ENCODE measurements around the gene PHACTR1. TPM values are rescaled to one million over a fixed set of nuclear protein-coding genes. Genes with fewer than 3 reads are reported as not detected.

The PHACTR1 gene
- total RNA-seq, 1 donor from 2014 or later, result 2.5 TPM

DNA sequence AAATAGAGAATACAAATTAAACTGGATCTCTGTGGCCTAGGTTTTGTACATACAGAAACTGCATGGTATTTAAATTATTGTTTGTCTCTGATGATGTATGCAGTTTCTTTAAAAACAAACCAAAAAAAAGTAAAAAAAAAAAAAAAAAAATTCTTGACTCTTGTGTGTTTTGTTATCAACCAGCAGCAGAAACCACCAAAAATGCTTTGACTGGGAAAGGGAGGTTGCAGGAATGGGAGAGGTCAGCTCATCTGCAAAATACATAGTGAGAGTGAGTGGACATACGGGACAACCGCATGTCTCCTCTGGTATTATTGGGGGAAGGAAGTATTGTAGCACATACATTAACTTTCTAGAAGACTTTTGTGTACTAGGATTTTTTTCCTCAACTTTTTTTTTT, 573.8 kb downstream of the PHACTR1 start:
- no peak for DNase-seq

- DNase-seq, result no peak
Observed at GRCh38 chr6:13292774-13293173, 576.2 kb downstream of the PHACTR1 start.

DNA sequence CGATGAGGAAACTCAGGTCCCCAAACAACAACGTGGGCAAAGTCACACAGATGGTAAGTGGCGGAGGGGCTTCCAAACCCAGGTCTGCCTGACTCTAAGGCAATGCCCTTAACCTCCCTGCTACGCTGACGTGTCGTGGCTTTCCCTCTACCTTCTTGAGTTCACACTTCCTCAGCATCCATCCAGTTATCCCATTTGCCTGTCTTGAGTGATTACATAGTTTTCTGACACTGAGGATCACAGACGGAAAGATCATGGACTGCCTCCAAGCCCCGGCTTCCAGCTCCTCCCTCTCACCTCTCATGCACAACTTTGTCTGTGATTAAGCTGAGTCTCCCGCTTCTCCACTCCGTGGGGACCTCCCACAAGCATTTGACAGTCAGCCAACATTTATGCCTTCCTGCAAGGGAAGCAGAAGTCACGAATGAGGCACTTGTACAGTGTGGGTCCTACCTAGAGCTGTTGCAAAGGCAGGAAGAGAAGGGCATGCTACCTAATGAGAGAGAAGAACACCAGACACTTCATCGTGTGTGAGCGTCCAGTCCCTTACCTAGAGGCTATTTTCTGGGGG, 578.0 kb downstream of the PHACTR1 start:
- DNase-seq, result no peak

DNA sequence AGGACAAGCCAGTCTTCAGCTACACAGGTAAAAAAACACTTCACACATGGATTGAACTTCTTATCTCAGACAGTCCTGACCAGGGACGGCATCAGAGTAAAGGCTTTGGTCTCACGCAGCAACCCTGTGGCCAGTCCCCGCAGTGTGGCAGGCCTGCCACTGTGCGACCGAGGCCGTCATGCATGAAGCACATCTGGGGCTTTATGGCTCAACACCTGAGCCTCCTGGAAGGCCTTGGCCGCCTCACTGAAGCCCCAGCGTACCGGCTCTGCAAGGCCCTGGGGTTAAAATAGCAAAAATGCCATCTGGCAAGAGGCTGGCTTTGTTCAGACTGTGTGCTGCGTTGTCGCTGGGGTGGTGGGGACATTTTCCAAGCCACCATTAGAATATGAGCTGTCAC, 579.0 kb downstream of the PHACTR1 start:
- DNase-seq, result no peak

GRCh38 chr6:13296536-13296997, 580.0 kb downstream of the PHACTR1 start:
- DNase-seq, result no peak

GRCh38 chr6:13297391-13297790, 580.8 kb downstream of the PHACTR1 start:
- DNase-seq, result no peak

DNA sequence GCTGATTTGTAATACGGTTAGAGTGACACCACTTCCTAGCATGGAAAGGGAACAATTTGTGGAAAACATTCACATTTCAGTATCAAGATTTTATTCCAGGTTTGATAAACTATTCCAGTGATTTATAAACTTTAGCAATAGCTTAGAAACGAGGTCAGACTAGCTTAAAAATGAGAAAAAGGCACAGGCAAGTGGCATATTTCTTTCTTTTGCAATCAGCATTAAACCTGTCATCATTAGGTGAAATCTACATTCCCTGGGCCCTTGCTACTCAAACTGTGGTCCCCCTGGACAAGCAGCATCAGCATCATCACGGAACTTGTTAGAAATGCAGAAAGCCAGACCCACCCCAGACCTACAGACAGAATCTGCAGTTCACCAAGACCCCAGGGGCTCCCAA, 581.9 kb downstream of the PHACTR1 start:
- no peak for DNase-seq

DNA sequence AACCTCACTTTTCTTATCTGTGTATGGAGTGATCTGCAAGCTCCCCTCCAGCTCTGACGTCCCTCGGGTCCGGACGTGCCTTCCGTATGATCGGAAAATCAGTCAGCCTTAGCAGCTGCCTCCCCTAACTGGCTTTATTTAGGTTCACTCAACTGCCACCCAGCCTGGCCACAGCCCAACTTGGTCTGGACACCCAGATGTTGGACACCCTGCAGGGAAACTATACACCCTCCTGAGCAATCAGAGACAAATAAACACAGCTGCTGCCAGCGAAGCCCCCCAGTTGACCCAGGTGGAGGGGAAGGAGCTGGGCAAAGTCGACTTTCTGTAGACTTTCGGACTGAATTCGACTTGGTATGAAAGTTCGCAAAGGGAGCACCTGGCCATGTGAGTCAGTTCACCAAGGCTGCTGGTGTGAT, 582.8 kb downstream of the PHACTR1 start:
- DNase-seq, result no peak

GRCh38 chr6:13299918-13300317, 583.4 kb downstream of the PHACTR1 start:
- DNase-seq, result no peak

- no peak for DNase-seq
Observed at GRCh38 chr6:13300643-13301590, 584.4 kb downstream of the PHACTR1 start.

- DNase-seq, result no peak
Observed at GRCh38 chr6:13302291-13302690, 585.7 kb downstream of the PHACTR1 start.

DNA sequence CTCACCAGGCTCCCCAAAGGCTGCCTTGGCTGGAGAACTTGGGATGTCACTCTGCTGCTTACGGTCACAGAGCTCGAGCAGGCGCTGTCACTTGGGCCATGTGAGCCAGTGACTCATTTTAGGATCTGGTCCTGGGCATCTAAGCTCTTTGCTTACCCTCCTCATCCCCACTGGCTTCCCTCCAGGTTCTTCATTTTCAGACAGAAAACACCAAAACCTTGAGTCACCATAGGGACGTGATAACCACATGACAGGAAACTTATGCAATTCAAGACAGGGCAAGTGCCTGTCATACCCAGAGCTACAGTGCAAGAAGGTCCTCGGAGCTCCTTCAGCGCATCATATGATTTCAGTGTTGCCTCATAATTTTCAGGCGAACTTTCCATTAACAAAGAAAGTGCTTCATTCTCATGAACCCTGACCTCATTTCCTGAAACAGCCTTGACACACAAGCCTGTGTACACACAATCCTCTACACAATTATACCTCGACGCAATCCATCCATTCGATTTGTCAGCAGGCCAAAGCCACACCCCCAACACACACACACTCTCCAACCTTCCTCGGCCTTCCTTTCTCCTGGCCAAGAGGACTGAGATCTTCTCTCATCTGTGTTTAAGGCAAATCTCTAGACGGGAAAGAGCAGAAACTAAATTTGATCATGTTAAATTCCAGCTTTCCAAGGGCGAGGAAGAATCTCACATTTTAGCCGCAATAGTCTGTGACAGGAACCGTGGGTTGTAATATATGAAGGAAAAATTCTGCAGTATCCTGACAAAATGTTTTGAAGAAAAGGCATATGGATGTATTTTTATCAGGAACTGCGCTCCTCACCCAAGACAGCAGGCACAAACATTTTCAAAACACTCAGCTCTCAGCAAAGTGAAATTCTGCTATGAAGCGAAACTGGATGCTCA, 586.4 kb downstream of the PHACTR1 start:
- peak; percentile 44 for DNase-seq

DNA sequence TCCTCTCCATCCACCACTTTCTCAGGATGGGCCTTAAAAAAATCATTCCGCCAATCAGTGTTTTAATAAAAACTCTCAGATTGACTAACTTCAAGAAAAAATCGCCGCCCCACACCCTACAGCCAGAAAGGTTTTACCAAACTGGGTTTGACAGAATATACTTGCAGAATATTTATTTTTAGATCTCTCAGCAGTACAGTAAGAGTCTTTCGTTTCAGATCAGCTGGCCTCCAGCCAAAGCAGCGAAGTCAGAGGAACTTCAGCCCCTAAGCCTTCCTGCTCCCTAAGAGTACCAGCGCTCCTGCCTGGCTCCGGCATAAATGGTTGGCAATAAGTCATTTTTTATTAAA, 587.1 kb downstream of the PHACTR1 start:
- peak; percentile 87 for DNase-seq

DNA sequence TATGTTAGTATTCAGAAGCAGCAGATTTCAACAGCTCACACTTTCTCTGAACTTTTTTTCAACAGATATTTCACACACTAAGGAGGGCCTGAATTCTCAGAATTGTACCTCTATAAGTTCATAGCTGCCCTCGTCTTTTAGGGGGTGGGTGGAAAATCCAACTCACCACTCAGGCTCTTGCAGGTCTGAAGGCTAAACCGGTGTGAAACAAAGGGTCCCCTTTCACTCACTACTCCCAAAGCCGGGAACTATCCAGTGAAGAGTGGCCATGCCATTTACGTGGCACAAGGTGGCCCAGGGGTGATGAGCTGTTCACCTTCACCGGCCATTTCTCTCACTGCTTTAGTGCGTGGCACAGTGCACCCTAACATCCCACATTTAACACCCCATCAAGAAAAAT, 587.5 kb downstream of the PHACTR1 start:
- no peak for DNase-seq

DNA sequence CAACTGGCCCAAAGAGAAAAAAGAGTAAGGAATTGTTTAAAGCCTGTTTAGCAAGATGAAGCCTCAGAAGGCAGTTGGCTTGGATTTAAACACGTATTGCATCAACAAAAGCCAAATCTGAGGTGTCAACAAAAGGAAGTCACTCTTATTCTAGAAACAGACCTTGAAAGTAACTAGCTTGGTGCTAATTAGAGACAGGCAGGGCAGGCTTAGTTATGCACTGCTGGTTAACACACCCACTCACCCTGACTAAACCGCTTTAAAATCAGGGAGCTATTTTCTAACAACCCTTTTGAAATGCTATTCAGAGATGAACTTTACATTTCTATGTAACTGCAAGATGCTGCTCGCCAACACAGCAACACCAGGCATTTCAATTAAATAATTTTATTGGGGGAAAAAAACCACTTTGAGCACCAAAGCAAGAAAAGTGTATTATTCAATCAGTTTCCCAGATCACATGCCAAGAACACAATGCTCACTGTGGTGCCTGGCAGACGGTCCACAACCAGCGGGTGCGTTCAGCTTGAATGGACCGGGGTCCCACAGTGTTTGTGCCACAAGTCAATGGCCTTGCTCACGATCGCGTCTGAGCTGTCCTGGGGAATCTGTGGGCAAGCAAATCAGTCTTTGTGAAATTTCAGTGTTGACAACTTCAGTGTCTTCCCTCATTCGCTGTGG, 588.2 kb downstream of the PHACTR1 start:
- DNase-seq, result no peak

DNA sequence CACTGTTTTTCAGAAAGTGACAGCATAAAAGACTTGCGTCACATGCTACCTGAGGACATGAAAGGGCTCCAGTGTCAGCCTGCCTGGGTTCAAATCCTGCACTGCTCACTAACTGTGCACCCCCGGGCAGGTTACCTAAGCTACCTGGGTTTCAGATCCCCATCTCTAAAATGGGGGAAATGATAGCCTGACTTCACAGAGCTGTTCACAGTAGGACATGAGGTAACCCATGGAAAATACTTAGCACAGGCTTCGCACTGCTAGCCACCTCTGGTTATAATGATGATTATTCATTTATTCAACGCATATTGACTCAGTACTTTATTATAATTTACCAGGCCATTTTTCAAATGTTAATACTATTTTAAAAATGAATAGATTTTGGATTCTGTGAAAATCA, 588.7 kb downstream of the PHACTR1 start:
- DNase-seq, result no peak

GRCh38 chr6:13305791-13306190, 589.2 kb downstream of the PHACTR1 start:
- no peak for DNase-seq

DNA sequence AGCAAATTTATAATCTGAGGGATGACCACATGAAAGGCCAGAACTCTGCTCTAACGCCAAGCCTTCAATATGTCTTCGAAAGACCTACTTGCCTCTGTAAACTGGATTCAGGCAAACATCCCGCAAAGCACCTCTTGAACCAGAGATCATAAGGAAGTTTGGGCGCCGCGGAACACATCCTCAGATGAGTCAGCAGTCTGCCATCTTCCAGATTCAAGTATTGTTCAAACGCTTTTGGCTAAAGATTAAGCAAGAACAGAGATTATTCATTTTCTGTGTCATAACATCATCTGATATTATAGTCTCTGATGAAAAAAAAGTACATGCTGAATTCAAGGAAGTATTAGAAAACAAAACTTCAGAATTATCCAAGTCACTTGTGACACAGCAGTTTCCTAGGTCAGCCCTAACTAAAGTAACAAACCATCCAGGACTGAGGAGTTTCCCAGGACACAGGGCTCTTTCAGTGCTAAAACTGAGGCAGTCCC, 591.0 kb downstream of the PHACTR1 start:
- no peak for DNase-seq

DNA sequence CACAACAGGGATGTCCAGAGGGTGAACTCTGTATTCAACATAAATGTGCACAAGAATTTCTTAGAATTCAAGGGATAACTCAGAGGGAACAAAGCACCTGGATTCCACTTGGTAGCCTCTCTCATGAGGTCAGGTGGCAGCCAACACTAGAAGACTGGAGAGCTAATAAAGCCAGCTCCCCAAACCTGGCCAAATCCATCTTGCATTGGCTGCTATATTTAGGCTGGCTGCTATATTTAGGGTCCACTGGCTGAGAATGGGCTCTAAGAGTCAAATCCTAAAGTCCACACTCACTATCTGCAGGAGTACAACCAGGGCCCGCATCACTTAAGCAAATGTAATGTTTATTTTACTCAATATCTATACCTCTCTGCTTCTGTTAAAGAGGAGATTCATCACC, 591.8 kb downstream of the PHACTR1 start:
- DNase-seq, result no peak

- no peak for DNase-seq
Observed at GRCh38 chr6:13311155-13311554, 594.6 kb downstream of the PHACTR1 start.

DNA sequence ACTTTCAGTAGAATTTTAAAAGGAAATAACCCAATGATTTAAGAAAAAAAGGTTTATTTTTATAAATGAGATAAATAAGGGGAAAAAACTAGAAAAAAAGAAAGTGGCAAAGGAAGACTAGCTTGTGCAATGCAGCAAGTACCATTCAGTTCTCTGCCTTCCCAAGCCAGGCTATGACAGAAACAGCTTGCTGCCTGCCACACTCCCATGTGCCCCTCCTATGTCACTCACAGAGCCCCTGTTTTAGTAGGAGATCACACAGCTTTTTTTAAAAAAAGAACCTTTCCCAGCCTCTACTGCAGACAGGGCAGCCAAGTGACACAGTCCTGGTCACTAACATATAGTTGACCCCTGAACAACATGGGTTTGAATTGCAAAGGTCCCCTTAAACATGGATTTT, 598.2 kb downstream of the PHACTR1 start:
- no peak for DNase-seq

DNA sequence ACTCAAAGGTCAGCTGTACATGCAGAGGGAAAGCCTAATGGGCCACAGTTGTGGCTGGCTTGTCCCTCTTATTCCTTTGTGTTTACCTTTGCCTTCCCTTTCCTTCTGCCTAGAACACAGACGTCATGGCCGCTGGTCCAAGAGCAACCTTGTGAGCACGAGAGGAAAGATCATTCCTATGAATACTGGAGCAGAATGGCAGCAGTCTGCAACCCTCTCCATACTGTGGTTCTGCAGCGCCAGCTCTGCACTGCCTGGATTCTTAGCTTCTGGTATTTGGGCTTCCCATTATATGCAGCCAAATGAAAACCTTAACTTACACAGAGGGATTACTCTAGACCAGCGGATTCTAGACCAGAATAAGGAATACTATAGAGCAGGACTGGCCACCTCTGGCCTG, 599.3 kb downstream of the PHACTR1 start:
- no peak for DNase-seq

Data from tongue (tissue), 2 donors.